HG02588 (cell line): ENCODE data around the gene CLEC11A.

ENCODE experiments used
- ATAC-seq: cut with Tn5 transposase; IDR thresholded peaks from one replicate; pipeline ENCODE4 v1.9.1; 2021; ENCODE audit warnings: mild to moderate bottlenecking, moderate library complexity; ENCODE audit not compliant: unreplicated experiment

CLEC11A gene

DNA sequence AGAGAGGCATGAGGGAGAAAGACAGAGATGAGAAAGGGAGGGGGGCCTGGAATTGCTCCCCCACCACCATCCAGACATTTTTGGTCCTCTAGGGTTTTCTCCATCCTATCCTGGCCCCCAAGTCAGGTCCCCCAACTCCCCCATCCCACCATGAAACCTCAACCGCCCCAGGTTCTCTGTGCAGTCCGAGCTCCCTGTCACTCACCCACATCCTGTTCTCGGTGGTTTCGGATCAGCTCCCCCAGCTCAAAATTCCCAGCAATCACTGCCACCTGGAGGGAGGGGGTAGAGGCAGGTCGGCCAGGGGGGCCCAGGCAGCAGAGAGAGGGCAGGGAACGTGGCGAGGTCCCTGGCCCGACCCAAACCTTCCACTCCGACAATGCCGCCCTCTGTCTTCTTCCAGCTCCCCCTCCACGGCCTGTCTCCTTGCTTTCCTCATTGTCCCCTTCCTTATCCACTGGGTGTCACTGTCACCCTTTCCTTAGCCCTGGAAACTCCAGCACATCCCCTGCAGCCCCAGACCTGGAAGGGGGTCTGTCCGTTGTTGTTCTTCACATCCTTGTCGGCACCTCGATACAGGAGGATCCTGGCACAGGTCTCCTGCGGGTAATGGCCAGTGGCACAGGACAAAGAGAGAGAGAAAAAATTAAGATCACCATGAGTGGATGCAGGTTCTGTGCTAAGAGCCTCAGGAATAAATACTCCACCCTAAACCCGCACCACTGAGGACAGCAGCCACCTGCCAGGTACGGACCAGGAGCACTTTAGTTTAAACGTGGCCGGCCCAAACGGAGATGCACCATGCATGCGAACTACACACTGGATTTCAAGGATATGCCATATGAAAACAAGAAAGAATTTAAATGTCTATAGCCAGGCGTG, 19.0 kb upstream of the CLEC11A start:
- no peak for ATAC-seq

GRCh38 chr19:50705422-50706019, 17.6 kb upstream of the CLEC11A start:
- ATAC-seq = no peak

DNA sequence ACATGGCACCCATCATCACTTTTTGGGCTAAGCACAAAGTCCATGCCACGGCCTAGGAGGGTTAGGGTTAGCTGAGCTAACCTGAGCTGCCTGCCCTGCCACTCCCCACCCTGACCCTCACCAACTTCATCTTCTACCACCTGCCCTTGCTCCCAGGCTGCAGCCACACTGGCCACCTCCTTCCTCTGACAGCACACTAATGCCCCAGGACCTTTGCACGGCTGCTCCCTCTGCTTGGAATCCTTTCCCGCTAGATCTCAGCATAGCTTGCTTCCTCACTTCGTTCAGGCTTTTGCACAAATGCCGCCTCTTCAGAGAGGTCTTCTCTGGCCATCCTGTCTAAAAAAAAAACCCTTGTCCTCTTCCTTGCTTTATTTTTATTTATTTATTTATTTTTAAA, 16.8 kb upstream of the CLEC11A start:
- no peak for ATAC-seq

DNA sequence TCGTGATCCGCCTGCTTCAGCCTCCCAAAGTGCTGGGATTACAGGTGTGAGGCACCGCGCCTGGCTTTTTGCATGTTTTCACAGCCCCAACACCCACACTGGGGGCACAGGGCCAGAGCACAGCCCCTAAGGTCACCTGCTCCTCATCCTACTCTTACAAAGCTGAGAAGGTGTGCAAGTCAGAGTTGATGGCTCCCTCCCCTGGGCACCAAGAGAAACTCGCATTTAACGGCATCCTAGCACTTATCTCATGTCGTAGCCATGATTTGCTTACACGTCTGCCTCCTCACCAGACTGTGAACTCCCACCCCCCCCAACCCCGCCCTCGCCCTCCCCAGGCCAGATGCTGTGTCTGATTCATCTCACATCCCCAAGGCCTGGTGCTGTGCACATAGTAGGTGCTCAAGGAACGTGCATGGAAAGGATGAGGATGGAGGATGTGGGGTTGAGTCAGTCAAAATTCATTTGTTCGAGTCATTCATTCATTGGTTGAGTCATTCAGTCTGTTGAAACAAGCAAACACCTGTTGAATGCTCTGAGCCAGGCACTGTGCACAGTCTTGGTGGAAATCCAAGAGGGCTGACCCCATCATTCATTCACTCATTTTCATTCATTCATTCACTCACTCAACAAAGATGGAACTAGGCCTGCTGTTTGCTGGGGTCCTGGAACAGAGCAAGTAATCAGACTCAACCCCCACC, 14.8 kb upstream of the CLEC11A start:
- ATAC-seq = no peak

DNA sequence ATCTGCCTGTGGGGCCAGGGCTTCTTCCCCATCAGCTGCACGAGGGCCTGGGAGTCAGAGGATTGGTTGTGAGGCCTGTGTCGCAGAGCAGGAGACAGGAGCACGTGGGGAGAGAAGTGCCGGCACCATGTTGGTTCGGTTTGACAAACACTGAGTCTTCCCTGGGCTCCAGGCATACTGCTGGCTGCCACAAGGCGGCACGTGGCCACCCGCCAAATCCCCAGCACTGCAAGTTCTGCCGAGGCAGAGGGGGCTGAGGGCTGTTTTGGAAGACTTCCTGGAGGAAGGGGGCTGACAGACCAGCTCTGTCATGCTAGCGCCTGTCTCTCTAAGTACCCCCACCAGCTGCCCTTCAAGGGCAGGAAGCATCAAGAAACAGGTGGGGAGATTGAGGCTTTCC, 13.1 kb upstream of the CLEC11A start:
- no peak for ATAC-seq

DNA sequence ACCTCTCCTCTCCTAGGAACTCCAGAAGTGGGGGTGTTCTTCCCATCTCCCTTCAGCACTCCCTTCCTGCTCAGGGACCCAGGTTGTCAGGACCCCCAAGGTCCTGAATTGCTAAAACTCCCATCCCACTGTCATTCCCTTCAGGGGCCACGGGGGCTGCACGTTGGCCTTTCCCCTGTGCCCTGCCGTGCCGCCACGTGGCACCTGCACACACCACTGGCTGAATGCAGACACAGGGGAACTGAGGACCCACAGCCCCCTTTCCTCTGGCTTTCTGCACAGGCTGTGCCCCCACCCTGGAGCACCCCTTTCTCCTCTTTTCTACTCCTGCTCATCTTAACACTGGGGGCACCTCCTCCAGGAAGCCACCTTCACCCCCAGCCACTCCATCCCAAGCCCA, 12.6 kb upstream of the CLEC11A start:
- no peak for ATAC-seq

GRCh38 chr19:50711196-50711595, 12.0 kb upstream of the CLEC11A start:
- ATAC-seq = no peak

DNA sequence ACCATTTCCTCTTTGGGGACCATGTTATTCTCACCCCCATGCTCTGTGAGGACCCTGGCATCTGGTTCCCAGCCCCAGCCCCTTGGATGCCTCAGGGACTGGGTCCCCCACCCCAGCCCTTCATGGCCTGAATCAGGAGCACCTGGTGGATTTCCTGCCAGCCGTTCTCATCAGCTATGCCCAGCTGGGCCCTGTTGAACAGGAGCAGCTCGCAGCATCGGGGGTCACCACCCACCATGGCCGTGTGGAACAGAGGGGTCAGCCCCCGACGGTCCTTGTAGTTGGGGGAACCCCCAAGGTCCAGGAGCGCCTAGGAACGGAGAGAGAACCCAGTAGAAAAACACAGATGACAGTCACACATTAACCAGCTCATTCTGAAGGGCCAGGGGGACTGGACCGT, 11.4 kb upstream of the CLEC11A start:
- ATAC-seq = no peak

- ATAC-seq = no peak
Observed at GRCh38 chr19:50712833-50713232, 10.3 kb upstream of the CLEC11A start.

- ATAC-seq = no peak
Observed at GRCh38 chr19:50713556-50714236, 9.5 kb upstream of the CLEC11A start.

- no peak for ATAC-seq
Observed at GRCh38 chr19:50716178-50717025, 6.8 kb upstream of the CLEC11A start.

DNA sequence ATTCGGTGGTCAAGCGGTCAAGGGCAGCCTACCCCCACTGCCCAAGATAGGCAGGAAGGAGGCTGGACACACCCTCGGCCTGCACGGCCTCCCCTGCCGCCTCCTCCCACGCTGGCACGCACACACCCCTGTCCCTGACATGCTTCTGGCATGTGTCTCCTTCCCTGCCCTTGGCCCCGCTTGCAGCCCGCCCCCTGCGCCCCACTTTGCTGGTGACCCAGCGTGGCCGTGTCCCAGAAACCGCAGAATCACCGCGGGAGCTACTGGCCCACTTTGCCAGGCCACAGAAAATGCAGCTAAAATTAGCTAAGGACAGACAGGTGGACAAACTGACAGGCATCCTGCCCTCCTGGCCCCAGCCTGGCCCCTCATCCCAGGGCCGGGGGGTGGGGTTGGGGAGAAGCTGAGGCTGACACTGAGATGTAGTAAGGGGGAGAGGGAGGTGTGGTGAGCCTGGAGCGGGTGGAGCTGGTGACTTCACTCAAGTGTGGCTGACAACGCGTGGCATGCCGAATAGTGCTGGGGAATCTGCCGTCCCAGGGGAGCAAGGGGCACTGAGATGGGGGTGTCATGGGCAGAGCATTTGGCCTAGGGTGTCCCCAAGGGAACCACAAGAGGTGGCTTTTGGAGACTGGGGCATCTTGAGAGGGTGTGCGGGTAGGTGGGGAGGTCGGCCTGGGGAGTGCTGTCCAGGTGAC, 6.0 kb upstream of the CLEC11A start:
- ATAC-seq = no peak

DNA sequence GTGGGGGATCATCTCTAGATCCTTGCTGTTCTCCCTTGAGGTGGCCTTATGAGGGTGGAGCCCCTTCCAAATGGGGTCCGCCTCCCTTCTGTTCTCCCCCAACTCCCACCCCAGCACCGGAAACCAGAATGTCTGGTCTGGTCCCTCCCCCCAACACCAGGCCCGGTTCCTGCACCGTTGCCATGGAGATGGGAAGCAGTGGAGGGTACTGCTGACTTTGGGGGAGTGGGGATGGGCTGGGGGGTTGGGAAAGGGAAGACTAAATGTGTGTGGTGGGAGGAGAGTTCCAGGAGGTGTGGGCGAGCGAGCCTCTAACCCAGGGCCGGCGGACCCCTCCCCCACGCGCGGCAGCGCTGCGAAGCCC, 5.3 kb upstream of the CLEC11A start:
- no peak for ATAC-seq

DNA sequence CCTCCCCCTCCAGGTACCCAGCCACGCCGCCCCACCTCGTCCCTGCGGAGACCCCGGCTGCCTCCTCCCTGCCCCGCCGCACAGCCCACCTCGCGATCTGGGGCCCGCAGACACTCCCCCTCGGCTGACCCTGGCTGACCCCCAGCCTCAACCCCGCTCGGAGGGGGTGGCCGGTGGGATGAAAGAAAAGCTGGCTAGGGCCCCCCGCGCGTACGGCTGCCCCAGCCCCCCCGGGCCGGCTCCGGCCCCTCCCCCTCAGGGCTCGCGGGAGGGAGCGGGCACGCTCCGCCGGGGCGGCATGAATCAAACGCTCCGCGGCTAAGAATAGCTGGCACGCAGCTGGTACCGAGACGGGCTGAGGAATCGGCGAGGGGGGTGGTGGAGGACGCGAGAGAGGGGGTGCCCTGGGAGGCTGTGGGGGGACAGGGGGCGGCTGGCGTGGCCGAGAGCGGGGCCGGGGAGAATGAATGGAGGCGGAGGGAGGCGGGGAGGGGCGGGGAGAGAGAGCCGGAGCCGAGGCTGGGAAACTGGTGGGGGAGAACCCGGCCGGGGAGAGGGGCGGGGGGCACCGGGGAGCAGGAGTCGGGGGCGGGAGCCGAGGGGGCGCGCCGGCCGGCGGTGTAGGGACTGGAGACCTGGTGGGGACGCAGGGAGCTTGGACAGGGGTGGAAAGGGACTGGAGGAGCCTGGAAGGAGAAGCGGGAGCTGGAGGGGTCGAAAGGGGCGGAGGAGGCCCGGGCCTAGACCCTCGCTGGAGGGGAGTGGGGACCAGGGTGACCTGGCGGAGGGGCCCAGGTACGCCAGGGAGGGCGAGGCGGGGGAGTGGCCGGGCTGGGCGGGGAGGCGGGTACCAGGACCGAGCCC, 4.7 kb upstream of the CLEC11A start:
- ATAC-seq = no peak

GRCh38 chr19:50719119-50719435, 4.1 kb upstream of the CLEC11A start:
- ATAC-seq = no peak

DNA sequence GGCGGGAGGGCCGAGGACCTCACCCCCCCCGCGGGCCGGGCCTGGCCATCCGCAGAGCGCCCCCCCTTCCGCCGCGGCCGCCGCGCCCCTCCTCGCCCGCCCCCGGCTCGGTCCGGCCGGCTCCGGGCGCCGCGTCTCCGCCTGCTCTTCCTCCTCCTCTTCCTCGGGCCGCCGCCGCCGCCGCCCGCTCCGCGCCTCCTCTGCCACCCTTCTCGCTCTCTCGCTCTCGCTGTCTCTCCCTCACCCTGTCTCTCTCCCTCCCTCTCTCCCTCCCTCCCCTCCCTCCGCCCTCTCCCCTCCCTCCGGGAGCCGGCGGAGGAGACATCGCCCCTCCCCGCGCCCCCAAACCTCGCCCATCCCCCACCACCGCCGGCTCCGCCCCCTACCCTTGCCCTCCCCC, 3.6 kb upstream of the CLEC11A start, which contains the start of gene SHANK1:
Gene SHANK1, minus strand, starts transcription at position 237 of the 400 bp plus-strand sequence. CDS start 2,883 bp downstream, outside the sequence.
- ATAC-seq = no peak

DNA sequence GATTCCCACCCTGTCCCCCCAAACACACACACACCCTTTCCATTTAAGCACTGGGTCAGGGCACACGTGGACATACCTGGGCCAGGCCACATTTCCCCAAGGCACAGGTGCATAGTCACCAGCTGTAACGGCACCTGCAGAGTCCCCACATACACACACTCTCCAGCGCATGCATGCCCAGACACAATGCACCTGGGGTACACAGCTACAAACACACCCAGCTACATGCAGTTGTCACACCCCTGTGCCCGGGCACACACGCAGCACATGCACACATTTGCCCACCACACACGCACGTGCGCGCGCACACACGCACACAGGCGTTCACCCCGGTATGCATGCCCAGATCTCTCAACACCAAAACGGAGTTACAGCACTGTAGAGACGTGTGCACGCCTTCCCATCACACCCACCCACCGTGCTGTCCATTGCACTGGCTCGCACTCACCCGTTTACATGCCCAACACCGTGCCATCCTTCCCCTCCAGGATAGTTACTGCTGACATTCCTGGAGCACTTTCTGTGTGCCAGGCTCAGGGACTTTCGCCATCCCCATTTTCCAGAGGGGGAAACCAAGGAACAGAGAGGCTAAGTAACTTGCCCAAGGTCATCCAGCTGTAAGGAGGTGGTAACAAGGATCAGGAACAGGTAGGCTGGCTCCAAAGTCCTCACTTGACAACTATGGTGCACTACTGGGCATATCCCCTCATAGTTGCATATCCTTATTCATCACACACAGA, 2.8 kb upstream of the CLEC11A start:
- ATAC-seq = no peak

DNA sequence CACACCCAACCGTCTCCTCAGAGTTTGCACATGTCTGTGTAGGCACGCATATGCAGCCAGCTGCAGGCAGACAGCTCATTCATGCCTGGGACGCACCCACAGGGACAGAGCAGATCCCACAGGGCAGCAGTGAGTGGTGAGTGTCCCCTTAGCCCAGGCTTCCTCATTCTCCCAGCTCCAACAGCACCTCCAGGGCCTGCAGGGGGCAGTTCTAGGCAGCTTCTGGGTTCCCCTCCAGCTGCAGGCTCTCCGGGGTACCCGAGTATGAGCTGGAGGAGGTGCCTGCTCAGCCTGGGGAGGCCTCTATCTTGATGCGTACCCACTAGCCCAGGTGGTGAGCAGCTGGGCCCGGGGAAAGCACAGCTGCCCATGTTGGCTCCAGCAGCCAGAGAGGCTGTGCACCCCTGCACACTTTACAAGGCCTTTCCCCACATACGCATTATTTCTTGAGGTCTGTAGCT, 2.2 kb upstream of the CLEC11A start:
- ATAC-seq = no peak
